Measurements from ENCODE around the gene CRY2.

- TF ChIP-seq CTCF (IDR thresholded peaks at IDR 0.05) (no peak), ZFX (IDR thresholded peaks at IDR 0.05; ENCODE audit: borderline replicate concordance) (no peak)
Measured at GRCh38 chr11:45895553-45896259, 48.4 kb downstream of the CRY2 start.
